Kidney (tissue), 14 donors: ENCODE results near the gene STK33. TPM values are rescaled to one million over a fixed set of nuclear protein-coding genes. Genes with fewer than 3 reads are reported as not detected.
A peak's percentile ranks its signal among the peaks of the same experiment; 100 is the strongest.

Experiments used
- DNase-seq, 5 donors: peaks; one replicate each; pipeline ENCODE4 v3.0.0-alpha.2; 2013 to 2020
- FAIRE-seq: peaks from 2 replicates; lab custom pipeline; 2012; peaks lifted over from hg19 to GRCh38; lab: Jason Lieb, UNC
- H3K27ac ChIP-seq, 2 donors: one replicate each; pipeline ENCODE4 v1.7.0; 2013; ENCODE audit warnings: low read depth in 2 of 2, low read length in 2 of 2, inconsistent platforms in 1 of 2
- H3K27me3 ChIP-seq: one replicate; pipeline ENCODE4 v1.7.1; 2013; ENCODE audit warnings: low read length, inconsistent platforms; ENCODE audit not compliant: control insufficient read depth, insufficient read depth
- H3K36me3 ChIP-seq, 3 donors: one replicate each; pipeline versions ENCODE4 v1.7.0 to v1.7.1; 2013; ENCODE audit warnings: low read length in 3 of 3, control low read depth in 1 of 3, inconsistent platforms in 1 of 3; ENCODE audit not compliant: insufficient read depth in 3 of 3, control insufficient read depth in 2 of 3
- H3K4me1 ChIP-seq, 3 donors: one replicate each; pipeline versions ENCODE4 v1.7.0 to v1.7.1; 2013; ENCODE audit warnings: low read length in 3 of 3, inconsistent platforms in 1 of 3, low read depth in 1 of 3; ENCODE audit not compliant: control insufficient read depth in 2 of 3, insufficient read depth in 2 of 3
- H3K4me3 ChIP-seq, 3 donors: one replicate each; pipeline versions ENCODE4 v1.7.0 to v1.8.1; 2013; ENCODE audit warnings: low read length in 3 of 3, control low read depth in 1 of 3, inconsistent platforms in 1 of 3
- H3K9ac ChIP-seq, 3 donors: one replicate each; pipeline versions ENCODE4 v1.7.0 to v1.7.1; 2013; ENCODE audit warnings: low read length in 3 of 3, control low read depth in 1 of 3, inconsistent platforms in 1 of 3
- H3K9me3 ChIP-seq, 3 donors: one replicate each; pipeline versions ENCODE4 v1.7.0 to v1.7.1; 2013; ENCODE audit warnings: low read length in 3 of 3, control low read depth in 1 of 3, inconsistent platforms in 1 of 3; ENCODE audit not compliant: control insufficient read depth in 2 of 3, insufficient read depth in 1 of 3
- CTCF ChIP-seq: IDR thresholded peaks from 3 replicates; pipeline ENCODE4 v1.5.1; 2012; ENCODE audit warnings: mild to moderate bottlenecking, moderate library complexity, borderline replicate concordance; ENCODE audit not compliant: insufficient read depth; ENCODE audit errors: extremely low read depth
- intact Hi-C: fragments of 100-400 bp; cut with DNase I; formaldehyde crosslinking; loops from one replicate; pipeline ENCODE4 v1.11.1; 2022
- polyA plus RNA-seq: library from polyadenylated mRNA; stranded (reverse); fragments of 350-450 nt; fragmentation: Illumina TruSeq; extraction: RNeasy Lipid Tissue Mini Kit (QIAGEN cat#74804); gene quantifications from one replicate; pipeline ENCODE4 v1.2.3, GENCODE V29; 2014; ENCODE audit warnings: low read depth, low replicate concordance; ENCODE audit not compliant: insufficient read depth
- total RNA-seq: library from RNA; stranded (reverse); fragmentation: NEBNext Ultra II Directional; extraction: Animal tissue kit (Norgen Biotek cat#: 25700); gene quantifications from one replicate; pipeline ENCODE4 v1.2.1, GENCODE V29; 2021
- donor health status: control.
- donor health status: control.
- donor health status: control.
- donor health status: control.
- donor health status: control.
- donor health status: DM: yes; HTN: yes; CAD: no.
- donor health status: Normal renal cell carcinoma (clear cell type).

Gene STK33
- total and polyA plus RNA-seq, 2 donors from 2014 or later: 11.9 to 19.3 TPM

DNA sequence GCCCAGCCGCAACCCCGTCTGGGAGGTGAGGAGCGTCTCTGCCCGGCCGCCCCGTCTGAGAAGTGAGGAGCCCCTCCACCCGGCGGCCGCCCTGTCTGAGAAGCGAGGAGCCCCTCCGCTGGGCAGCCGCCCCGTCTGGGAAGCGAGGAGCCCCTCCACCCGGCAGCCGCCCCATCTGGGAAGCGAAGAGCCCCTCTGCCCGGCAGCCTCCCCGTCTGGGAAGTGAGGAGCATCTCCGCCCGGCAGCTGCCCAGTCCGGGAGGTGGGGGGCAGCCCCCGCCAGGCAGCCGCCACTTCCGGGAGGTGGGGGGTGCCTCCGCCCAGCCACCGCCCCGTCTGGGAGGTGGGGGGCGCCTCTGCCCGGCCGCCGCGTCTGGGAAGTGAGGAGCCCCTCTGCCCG, 70.6 kb downstream of the STK33 start:
- DNase-seq (peak in 1 of 5 donors; percentile 66), FAIRE-seq (no peak)
- H3K36me3 ChIP-seq: no peaks in the 10 kb centered on the region
- H3K9ac ChIP-seq: no peak overlapping the region
- H3K9me3 ChIP-seq: no peaks in the 10 kb centered on the region
- no peaks in the 10 kb centered on the region for H3K27me3 ChIP-seq
- no peak for TF ChIP-seq CTCF
- H3K4me1 ChIP-seq: no peaks in the 10 kb centered on the region
- no peak overlapping the region for H3K4me3 ChIP-seq
- intact Hi-C loops: no loop called here
- no peak overlapping the region for H3K27ac ChIP-seq

GRCh38 chr11:8512547-8512946, 81.5 kb downstream of the STK33 start:
- Histone ChIP-seq H3K27me3 (no peaks in the 10 kb centered on the region), H3K36me3 (no peaks in the 10 kb centered on the region), H3K9ac (no peak overlapping the region), H3K9me3 (peaks cover 0 to 3% (median 0%) of the 10 kb centered on the region in 3 donors), H3K4me1 (no peaks in the 10 kb centered on the region), H3K27ac (no peak overlapping the region), H3K4me3 (no peak overlapping the region)
- FAIRE-seq: no peak
- intact Hi-C loops: no loop called here
- no peak for DNase-seq
- no peak for TF ChIP-seq CTCF

DNA sequence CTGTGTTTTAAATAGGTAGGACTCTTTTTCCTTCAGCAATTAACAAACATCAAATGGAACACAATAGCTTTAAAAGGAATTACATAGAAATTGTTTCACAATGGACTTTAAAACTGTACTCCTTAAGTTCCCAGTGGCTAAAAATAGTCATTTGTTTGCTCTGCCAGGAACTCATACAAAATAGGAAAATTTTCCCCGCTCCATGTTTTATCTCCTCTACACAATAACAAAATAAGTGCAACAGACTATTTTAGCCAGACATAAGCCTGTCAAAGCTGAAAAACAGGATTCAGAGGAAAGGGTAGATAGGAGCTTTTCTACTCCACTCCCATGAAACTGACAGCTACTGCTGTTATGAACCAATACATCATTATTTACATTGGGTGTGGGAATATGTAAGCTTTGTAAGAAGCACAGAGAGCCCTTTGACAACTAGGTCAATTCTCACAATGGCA, 90.1 kb downstream of the STK33 start:
- FAIRE-seq: no peak
- no peaks in the 10 kb centered on the region for H3K9me3 ChIP-seq
- no peak overlapping the region for H3K9ac ChIP-seq
- TF ChIP-seq CTCF: no peak
- H3K4me3 ChIP-seq: no peak overlapping the region
- no peaks in the 10 kb centered on the region for H3K27me3 ChIP-seq
- DNase-seq: no peak
- no peaks in the 10 kb centered on the region for H3K4me1 ChIP-seq
- H3K36me3 ChIP-seq: no peaks in the 10 kb centered on the region
- intact Hi-C loops: no loop called here
- H3K27ac ChIP-seq: no peak overlapping the region

DNA sequence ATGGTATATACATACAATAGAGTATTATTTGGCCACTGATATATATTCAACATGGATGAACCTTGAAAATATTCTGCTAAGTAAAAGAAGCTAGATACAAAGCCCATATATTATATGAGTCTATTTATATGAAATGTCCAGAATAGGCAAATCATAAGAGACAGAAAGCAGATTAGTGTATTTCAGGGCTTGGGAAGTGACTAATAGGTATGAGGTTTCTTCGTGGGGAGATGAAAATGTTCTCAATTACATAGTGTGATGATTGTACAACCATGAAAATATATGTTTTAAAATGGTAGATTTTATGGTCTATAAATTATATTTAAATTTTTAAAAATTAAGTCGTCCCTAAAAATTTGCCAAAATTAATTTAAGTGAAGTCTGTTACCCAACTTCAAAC, 92.2 kb downstream of the STK33 start:
- DNase-seq (no peak), FAIRE-seq (no peak)
- Histone ChIP-seq H3K27me3 (no peaks in the 10 kb centered on the region), H3K27ac (no peak overlapping the region), H3K4me3 (no peak overlapping the region), H3K36me3 (no peaks in the 10 kb centered on the region), H3K4me1 (no peaks in the 10 kb centered on the region), H3K9ac (no peak overlapping the region), H3K9me3 (no peaks in the 10 kb centered on the region)
- intact Hi-C loops: no loop called here
- TF ChIP-seq CTCF: no peak
